HepG2 (cell line): ENCODE results near the gene RCHY1. TPM values are rescaled to one million over a fixed set of nuclear protein-coding genes. Genes with fewer than 3 reads are reported as not detected.

Experiments used
- ATAC-seq: fragments of 200-7000 bp; cut with Tn5 transposase; 3 replicates; pipeline ENCODE4 v1.9.1; 2020; ENCODE audit warnings: mild to moderate bottlenecking, moderate library complexity
- BruUV-seq: library from RNA; stranded (reverse); fragments of 400-500 nt; replicated peaks from 2 replicates; lab custom pipeline; 2021; lab: Mats Ljungman, UMichigan
- CTCF ChIA-PET: fragments of 300-600 bp; formaldehyde crosslinking; extraction: SDS; loops from one replicate; lab custom pipeline; 2021; ENCODE audit warnings: low total read pairs, inconsistent platforms, low intra/inter-chr PET ratio; lab: Yijun Ruan, JAX
- POLR2A ChIA-PET: fragments of 350-600 bp; sonication (Branson Sonifier 250); formaldehyde crosslinking; loops from one replicate; lab custom pipeline; 2020; ENCODE audit warnings: antibody characterized with exemption, inconsistent platforms; lab: Yijun Ruan, JAX
- DNase-seq: peaks from one replicate; pipeline ENCODE4 v3.0.0-alpha.2; 2015; ENCODE audit warnings: low spot score
- FAIRE-seq: peaks from 3 replicates; lab custom pipeline; 2011; peaks lifted over from hg19 to GRCh38; lab: Jason Lieb, UNC
- H2AFZ ChIP-seq: one replicate; pipeline ENCODE4 v1.6.1; 2011; ENCODE audit warnings: low read length, inconsistent platforms
- H3K27ac ChIP-seq: fragments of 300-600 bp; 3 replicates; pipeline ENCODE4 v1.8.0; 2011; ENCODE audit warnings: mixed run types, mild to moderate bottlenecking, mixed read lengths, low read length, inconsistent platforms; ENCODE audit not compliant: insufficient read depth; ENCODE audit errors: extremely low read length
- H3K27me3 ChIP-seq, 2 experiments: fragments of 200-600 bp in 1 of 2; 2 replicates in 1 of 2; 3 replicates in 1 of 2; pipeline versions ENCODE4 v1.6.0 to v1.8.0; 2011; ENCODE audit warnings: low read length in 2 of 2, mild to moderate bottlenecking in 2 of 2, moderate library complexity in 2 of 2, inconsistent platforms in 1 of 2; ENCODE audit not compliant: insufficient read depth in 2 of 2, control insufficient read depth in 1 of 2
- H3K36me3 ChIP-seq, 2 experiments: fragments of 200-600 bp in 1 of 2; replicated peaks in 1 of 2; 2 replicates in 1 of 2; 3 replicates in 1 of 2; pipeline versions ENCODE4 v1.5.1 to v1.8.0; 2011; ENCODE audit warnings: low read length in 2 of 2, inconsistent platforms in 1 of 2; ENCODE audit not compliant: insufficient read depth in 2 of 2, control insufficient read depth in 1 of 2
- H3K4me1 ChIP-seq: 2 replicates; pipeline ENCODE4 v1.5.1; 2012; ENCODE audit warnings: low read length, inconsistent platforms; ENCODE audit not compliant: insufficient read depth
- H3K4me2 ChIP-seq: 2 replicates; pipeline ENCODE4 v1.6.0; 2011; ENCODE audit warnings: low read depth, low read length, inconsistent platforms
- H3K4me3 ChIP-seq, 3 experiments: fragments of 200-600 bp in 1 of 3; sonication (generic), shearing (Covaris generic) in 1 of 3; replicated peaks in 1 of 3; 2 replicates each; pipeline ENCODE4 v1.5.1; 2011 to 2016; ENCODE audit warnings: low read length in 3 of 3, inconsistent platforms in 2 of 3, low read depth in 2 of 3, mild to moderate bottlenecking in 2 of 3, control low read depth in 1 of 3, mixed read lengths in 1 of 3; ENCODE audit not compliant: insufficient read depth in 1 of 3
- H3K79me2 ChIP-seq: one replicate; pipeline ENCODE4 v1.6.1; 2011; ENCODE audit warnings: low read length, inconsistent platforms; ENCODE audit not compliant: insufficient read depth
- H3K9ac ChIP-seq: 2 replicates; pipeline ENCODE4 v1.6.0; 2011; ENCODE audit warnings: mild to moderate bottlenecking, low read depth, low read length, inconsistent platforms; ENCODE audit not compliant: insufficient read depth
- H3K9me3 ChIP-seq: 2 replicates; pipeline ENCODE4 v1.5.1; 2012; ENCODE audit warnings: mild to moderate bottlenecking, low read length
- H4K20me1 ChIP-seq: 2 replicates; pipeline ENCODE4 v1.6.0; 2011; ENCODE audit warnings: inconsistent platforms, mild to moderate bottlenecking, low read length, moderate library complexity; ENCODE audit not compliant: insufficient read depth
- MED13 ChIP-seq: sonication (generic); formaldehyde crosslinking; IDR thresholded peaks from 2 replicates; pipeline ENCODE4 v1.5.0; 2020; ENCODE audit warnings: missing genetic modification reagents
- MNT ChIP-seq: fragments of 450-650 bp; IDR thresholded peaks from 2 replicates; pipeline ENCODE4 v1.6.1; 2016
- TCF12 ChIP-seq, 2 experiments: fragments of 450-650 bp in 1 of 2; sonication (generic) in 1 of 2; formaldehyde crosslinking in 1 of 2; IDR thresholded peaks; 2 replicates each; pipeline versions ENCODE4 v1.6.1 to v1.8.0; 2017 to 2022; ENCODE audit warnings: antibody characterized with exemption in 1 of 2, mild to moderate bottlenecking in 1 of 2, missing genetic modification reagents in 1 of 2, moderate library complexity in 1 of 2
- ZNF703 ChIP-seq: sonication (generic); formaldehyde crosslinking; IDR thresholded peaks from 2 replicates; pipeline ENCODE4 v1.5.1; 2020; ENCODE audit warnings: missing genetic modification reagents, mild to moderate bottlenecking, moderate library complexity, borderline replicate concordance
- ZNF710 ChIP-seq: sonication (generic); formaldehyde crosslinking; IDR thresholded peaks from 2 replicates; pipeline ENCODE4 v1.5.0; 2020; ENCODE audit warnings: mild to moderate bottlenecking, missing genetic modification reagents, borderline replicate concordance
- WGBS: methylation state at CpG from one replicate; pipeline ENCODE4 v1.1.6; 2017; ENCODE audit warnings: low lambda C conversion rate; 5-methylcytosine and 5-hydroxymethylcytosine counted together
- in situ Hi-C: cut with HindIII; loops from 2 replicates; pipeline ENCODE4 v1.10.0; 2017; ENCODE audit warnings: low pct_unique_long_range_greater_than_20kb; ENCODE audit not compliant: extremely low pct_ligation_motif_present
- intact Hi-C: fragments of 100-400 bp; cut with micrococcal nuclease; formaldehyde crosslinking; loops from one replicate; pipeline ENCODE4 v1.10.0; 2022; ENCODE audit not compliant: unreplicated experiment
- polyA plus RNA-seq, 8 experiments: library from polyadenylated mRNA; depleted of rRNA in 3 of 8; stranded (reverse) in 7 of 8; unstranded in 1 of 8; fragments of >200 nt; fragmentation: Illumina TruSeq in 4 of 8; extraction: Trizol in 4 of 8; gene quantifications; 2 replicates each; pipeline versions ENCODE4 v1.2.1 to v1.2.3, GENCODE V29; 2011 to 2016; ENCODE audit warnings: low read depth in 4 of 8, missing spikeins in 1 of 8, mixed read lengths in 1 of 8; ENCODE audit not compliant: insufficient read depth in 1 of 8
- total RNA-seq, 5 experiments: library from RNA; depleted of rRNA; stranded (reverse); fragments of >200 nt; fragmentation: Illumina TruSeq; extraction: Trizol; gene quantifications; 2 replicates each; pipeline ENCODE4 v1.2.3, GENCODE V29; 2016; ENCODE audit warnings: low read depth in 1 of 5

Gene RCHY1
- total and polyA plus RNA-seq, 2 of the 13 experiments (the other 11 are each of a cell fraction or from before 2014, with no cell fraction given): 19.9 to 30.5 TPM

- Histone ChIP-seq H4K20me1 (no peaks in the 10 kb centered on the region), H3K4me1 (no peaks in the 10 kb centered on the region), H3K27ac (no peak overlapping the region), H3K9me3 (no peaks in the 10 kb centered on the region), H3K36me3 (peaks cover 7 to 28% of the 10 kb centered on the region in 2 experiments), H3K27me3 (no peaks in the 10 kb centered on the region), H3K9ac (no peak overlapping the region), H3K79me2 (no peaks in the 10 kb centered on the region), H2AFZ (no peak overlapping the region), H3K4me2 (no peak overlapping the region), H3K4me3 (no peak overlapping the region)
- intact Hi-C loops (no loop called here), in situ Hi-C loops (loop anchor here (25.0 kb wide), 1 partner anchor 547 kb away; the partner anchor contains the start of gene PARM1)
- ATAC-seq: no peak
- BruUV-seq: no TSS peak
- no peak for FAIRE-seq
- no peak for DNase-seq
- WGBS: 91% methylated on average over 4 of the region's 4 CpGs
- ChIA-PET CTCF (no interaction called here), POLR2A (no interaction called here)
- no peak for TF ChIP-seq MED13
- TF ChIP-seq ZNF703 (CRISPR knock-in tag): no peak
- TF ChIP-seq TCF12 (IDR thresholded peaks at IDR 0.05): no peak
- TF ChIP-seq TCF12 (CRISPR knock-in tag; IDR thresholded peaks at IDR 0.05): no peak
- no peak for TF ChIP-seq MNT
- TF ChIP-seq ZNF710 (CRISPR knock-in tag): no peak
Measured at GRCh38 chr4:75484190-75484589, 30.0 kb downstream of the RCHY1 start.
